HEK293 (cell line): Measurements from ENCODE around the gene MAIP1.

Experiments used
- CTCF ChIP-seq: fragments of 450-650 bp; formaldehyde crosslinking; IDR thresholded peaks from 2 replicates; pipeline ENCODE4 v1.5.1; 2016; ENCODE audit warnings: missing biosample characterization, missing genetic modification characterization
- IKZF3 ChIP-seq: fragments of 450-650 bp; IDR thresholded peaks from 2 replicates; pipeline ENCODE4 v1.5.0; 2018; ENCODE audit warnings: missing biosample characterization, mild to moderate bottlenecking, missing genetic modification characterization, moderate library complexity
- ZNF133 ChIP-seq: fragments of 450-650 bp; formaldehyde crosslinking; IDR thresholded peaks from 2 replicates; pipeline ENCODE4 v1.5.1; 2016; ENCODE audit warnings: missing biosample characterization, missing genetic modification characterization
- ZNF558 ChIP-seq: fragments of 450-650 bp; formaldehyde crosslinking; IDR thresholded peaks from 2 replicates; pipeline ENCODE4 v1.5.1; 2016; ENCODE audit warnings: missing biosample characterization, missing genetic modification characterization
- ZNF629 ChIP-seq: fragments of 450-650 bp; formaldehyde crosslinking; IDR thresholded peaks from 2 replicates; pipeline ENCODE4 v1.5.1; 2017; ENCODE audit warnings: missing biosample characterization, missing genetic modification characterization

- no peak for TF ChIP-seq ZNF558 (tag by site-specific recombination)
- TF ChIP-seq CTCF (tag by site-specific recombination) = no peak
- TF ChIP-seq ZNF133 (tag by site-specific recombination) = no peak
- no peak for TF ChIP-seq IKZF3
- no peak for TF ChIP-seq ZNF629 (tag by site-specific recombination)
Measured at GRCh38 chr2:200012401-200012800, 57.0 kb downstream of the MAIP1 start.
